ENCODE results near the gene GALNT7. TPM values are rescaled to one million over a fixed set of nuclear protein-coding genes. Genes with fewer than 3 reads are reported as not detected.

GALNT7 gene, protein sequence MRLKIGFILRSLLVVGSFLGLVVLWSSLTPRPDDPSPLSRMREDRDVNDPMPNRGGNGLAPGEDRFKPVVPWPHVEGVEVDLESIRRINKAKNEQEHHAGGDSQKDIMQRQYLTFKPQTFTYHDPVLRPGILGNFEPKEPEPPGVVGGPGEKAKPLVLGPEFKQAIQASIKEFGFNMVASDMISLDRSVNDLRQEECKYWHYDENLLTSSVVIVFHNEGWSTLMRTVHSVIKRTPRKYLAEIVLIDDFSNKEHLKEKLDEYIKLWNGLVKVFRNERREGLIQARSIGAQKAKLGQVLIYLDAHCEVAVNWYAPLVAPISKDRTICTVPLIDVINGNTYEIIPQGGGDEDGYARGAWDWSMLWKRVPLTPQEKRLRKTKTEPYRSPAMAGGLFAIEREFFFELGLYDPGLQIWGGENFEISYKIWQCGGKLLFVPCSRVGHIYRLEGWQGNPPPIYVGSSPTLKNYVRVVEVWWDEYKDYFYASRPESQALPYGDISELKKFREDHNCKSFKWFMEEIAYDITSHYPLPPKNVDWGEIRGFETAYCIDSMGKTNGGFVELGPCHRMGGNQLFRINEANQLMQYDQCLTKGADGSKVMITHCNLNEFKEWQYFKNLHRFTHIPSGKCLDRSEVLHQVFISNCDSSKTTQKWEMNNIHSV
- 6.5 and 8.6 TPM in 2 replicates for total RNA-seq (2014; rRNA removed; shearing (Covaris generic))

DNA sequence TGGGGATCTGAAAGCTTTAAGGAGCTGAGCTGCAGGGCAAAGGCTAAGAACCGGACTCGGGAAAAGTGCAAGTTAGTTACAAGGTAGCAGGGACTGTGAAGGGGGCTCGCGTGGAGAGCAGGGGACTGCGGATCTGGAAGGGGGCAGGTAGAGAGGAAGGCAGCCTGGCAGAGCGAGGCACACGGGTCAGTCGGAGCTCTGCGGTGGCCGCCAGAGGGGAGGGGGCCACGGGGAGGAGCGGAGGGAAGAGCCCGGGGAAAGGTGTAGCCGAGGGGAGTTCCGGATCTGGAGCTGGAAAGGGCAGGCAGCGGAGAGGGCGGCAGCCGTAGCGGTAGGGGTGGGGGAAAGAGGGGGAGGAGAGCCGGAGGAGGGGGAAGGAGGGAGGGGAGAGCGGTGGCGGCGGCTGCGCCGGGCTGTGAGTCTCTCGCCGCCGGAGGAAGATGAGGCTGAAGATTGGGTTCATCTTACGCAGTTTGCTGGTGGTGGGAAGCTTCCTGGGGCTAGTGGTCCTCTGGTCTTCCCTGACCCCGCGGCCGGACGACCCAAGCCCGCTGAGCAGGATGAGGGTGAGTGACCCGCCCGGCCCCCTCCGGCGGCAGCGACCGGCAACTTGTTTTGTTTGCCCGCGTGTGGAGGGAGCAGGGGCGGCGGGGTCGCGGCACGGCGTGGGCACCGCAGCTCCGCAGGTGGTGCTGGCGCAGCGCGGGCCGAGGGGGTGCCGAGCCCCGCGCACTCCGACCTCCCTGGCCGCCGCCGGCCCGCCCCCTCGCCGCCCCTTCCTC, at the start of gene GALNT7:
GALNT7 (plus strand) TSS at position 416 of the 782 bp plus-strand sequence; CDS start at position 441, 25 bp downstream.

DNA sequence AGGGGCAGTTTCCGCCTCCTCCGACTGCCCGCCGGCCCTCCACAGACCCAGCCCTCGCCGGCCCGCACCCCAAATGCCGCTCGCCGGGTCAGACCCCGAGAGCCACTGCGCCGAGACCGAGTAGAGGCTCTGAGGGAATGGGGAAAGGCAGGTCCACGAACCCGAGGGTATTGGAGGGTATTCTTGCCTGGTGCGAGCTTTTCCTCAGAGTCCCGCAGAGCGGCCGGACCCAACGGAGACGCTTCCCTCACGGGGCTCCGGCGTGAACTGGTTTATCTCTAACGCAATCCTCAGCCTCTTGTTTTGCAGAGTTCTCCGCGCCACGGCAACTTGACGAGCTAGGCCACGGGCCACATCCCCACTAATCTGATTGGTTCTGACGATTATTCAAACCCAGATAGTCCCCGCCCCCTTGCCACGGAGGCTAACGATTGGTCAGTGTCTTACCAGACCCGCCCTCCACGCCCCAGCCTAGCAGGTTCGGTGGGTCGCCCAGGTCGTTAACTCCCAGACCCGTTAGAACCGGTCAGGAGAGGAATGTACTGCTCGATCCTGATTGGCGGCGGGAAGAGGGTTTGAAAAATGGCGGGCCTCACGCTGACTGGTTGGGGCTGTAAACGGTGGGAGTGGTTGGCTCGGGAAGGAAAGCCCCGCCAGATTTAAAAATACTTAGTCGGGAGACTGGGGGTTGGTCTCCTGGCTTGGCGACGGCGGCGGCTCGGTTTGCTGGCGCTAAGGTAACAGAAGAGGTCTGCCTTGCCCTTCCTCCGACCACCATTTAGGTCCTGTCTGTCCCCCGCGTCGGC, 165.7 kb downstream of the GALNT7 start, which contains the start of gene HMGB2:
HMGB2 (minus strand) TSS at position 274 of the 806 bp plus-strand sequence. CDS start 709 bp downstream, outside the sequence.

DNA sequence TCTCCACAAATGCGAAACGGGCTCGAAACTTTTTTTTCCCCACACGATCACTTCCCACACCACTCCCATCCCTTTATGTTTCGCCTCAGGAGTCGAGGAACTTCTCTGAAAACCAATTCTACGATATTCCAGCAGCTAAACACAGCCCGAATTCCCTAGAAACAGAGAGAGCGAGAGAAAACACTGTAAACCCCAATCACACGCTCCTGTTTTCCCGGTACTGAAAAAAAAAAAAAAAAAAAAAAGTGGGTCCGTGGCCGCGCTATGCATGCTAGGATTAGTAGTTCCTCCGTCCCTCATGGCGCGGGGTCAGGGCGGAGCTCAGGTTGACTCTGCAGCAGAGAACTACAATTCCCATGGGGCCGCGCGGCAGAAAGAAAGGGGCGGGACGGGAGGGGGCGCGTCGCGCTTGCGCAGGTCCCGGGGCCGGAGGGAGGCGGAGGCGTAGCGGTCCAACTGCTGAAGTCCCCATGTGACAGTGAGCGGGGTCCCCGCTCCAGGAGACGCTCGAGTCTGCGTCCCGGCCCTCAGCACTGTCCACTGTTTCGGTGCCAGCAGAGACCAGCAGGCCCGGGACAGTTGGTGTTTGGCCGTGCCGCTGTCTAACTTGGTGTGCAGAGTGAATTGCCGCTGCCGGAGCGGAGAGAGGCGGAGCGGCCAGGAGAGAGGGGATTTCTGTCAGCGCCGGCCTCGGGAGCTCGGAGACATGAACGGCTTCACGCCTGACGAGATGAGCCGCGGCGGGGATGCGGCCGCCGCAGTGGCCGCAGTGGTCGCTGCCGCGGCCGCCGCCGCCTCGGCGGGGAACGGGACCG, 202.1 kb downstream of the GALNT7 start, which contains the start of gene SAP30:
SAP30 (plus strand) TSS at position 478 of the 815 bp plus-strand sequence; CDS start at position 707, 229 bp downstream.

Small RNA genes within 50 kb of the gene (small RNA-seq; reads per million reads assigned to genes)
- gene MIR548T (not detected), gene RN7SL253P (not detected)

Other genes with a start within 250 kb of the GALNT7 start
- 278 and 297 TPM in 2 replicates for gene HMGB2, start 165.5 kb downstream of the GALNT7 start, total RNA-seq (2014; rRNA removed; shearing (Covaris generic))
- gene SAP30, start 202.1 kb downstream of the GALNT7 start, total RNA-seq (2014; rRNA removed; shearing (Covaris generic)) = 32.4 and 33.0 TPM in 2 replicates
- 0.27 and 0.30 TPM in 2 replicates for gene SCRG1, start 230.3 kb downstream of the GALNT7 start, total RNA-seq (2014; rRNA removed; shearing (Covaris generic))

Data from A375 (cell line).